Subcutaneous preadipocyte (primary cell): Measurements from ENCODE around the gene SPDYE2. TPM values are rescaled to one million over a fixed set of nuclear protein-coding genes. Genes with fewer than 3 reads are reported as not detected.

Source experiments
- total RNA-seq: library from RNA; depleted of rRNA; stranded (reverse); fragments of >200 nt; gene quantifications from 2 replicates; pipeline ENCODE4 v1.2.3, GENCODE V29; 2012

SPDYE2 gene, protein sequence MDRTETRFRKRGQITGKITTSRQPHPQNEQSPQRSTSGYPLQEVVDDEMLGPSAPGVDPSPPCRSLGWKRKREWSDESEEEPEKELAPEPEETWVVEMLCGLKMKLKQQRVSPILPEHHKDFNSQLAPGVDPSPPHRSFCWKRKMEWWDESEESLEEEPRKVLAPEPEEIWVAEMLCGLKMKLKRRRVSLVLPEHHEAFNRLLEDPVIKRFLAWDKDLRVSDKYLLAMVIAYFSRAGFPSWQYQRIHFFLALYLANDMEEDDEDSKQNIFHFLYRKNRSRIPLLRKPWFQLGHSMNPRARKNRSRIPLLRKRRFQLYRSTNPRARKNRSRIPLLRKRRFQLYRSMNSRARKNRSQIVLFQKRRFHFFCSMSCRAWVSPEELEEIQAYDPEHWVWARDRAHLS
- total RNA-seq = not detected in 2 replicates

DNA sequence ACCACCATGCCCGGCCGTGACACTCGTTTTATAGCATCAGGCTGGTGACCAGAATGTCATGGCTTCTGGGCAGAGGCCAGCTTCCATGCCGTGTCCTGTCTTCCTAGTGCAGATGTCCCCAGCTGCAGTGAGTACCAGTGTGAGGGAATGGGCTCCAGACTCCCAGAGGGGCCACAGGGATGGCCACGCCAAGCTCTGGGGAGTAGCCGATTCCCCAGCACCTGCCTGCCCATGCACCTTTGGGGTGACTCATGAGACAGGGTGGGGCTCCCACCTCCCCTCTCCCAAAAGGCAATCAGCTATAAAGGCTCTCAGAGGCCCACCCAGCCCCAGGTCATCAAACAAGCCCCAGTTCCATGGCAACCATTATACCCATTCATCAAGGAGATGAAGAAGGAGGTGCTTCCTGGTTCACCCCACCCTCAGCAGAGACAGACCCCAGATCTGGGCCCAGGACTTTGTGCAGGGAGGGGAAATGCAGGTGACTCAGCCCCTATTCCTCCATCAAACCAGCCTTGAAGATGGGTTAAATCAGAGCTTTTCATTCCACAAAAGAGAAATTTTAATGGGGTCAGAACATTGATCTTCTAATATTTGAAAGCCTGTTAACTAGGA is at the start of gene SPDYE2:
Gene SPDYE2, plus strand, starts transcription at position 419 of the 615 bp plus-strand sequence. CDS start 2,030 bp downstream, outside the sequence.

DNA sequence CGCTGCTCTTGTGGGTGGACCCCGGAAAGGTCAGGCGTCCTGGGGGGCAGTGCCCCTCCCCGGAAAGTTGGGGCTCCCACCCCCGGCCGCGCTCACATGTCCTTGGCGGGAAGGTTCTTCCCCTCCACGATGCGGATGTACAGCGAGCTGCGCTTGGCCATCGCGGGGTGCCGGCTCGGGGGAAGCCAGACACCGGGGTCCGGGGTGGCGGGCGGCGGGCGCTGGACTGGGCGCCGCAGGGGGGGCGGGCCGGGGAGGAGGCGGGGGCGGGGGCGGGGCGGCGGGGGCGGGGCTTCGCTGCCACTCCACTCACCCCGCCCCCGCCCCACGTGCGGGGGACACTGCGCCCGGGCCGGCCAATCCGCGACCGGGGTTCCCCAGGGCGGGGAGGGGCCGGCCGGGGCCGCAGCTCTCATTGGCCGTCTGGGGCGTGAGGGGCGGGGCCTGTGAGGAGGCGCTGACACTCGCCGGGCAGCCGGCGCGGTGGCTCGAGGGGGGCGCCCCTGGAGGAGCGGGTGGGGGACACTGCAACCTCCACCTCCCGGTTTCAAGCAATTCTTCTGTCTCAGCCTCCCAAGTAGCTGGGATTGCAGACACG is 33.4 kb upstream of the SPDYE2 start, which contains the start of gene RASA4B:
Gene RASA4B, minus strand, starts transcription at position 228 of the 598 bp plus-strand sequence. Its CDS starts 67 bp downstream, at position 161.

DNA sequence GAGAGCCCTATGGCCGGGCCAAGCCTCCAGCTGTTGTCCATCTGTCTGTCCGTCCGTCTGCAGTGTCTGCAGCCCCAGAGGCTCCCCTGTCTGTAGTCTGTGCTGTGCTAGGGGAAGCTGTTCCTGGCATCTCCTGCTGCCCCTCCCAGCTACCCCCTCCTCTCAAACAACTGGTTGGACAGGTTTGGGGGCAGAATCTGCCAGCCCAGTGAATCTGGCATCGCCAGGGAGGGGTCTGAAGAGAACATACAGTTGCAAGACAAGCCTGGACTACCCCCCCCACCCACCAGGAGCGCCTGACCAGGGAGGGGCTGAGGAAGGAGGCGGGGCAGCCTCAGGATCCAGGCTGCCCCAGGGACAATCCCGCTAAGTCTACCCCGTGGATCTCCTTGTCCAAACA is 7.4 kb upstream of the SPDYE2 start, which contains the start of gene UPK3BL2:
Gene UPK3BL2, minus strand, starts transcription at position 101 of the 400 bp plus-strand sequence. Its CDS starts 60 bp downstream, at position 41.

DNA sequence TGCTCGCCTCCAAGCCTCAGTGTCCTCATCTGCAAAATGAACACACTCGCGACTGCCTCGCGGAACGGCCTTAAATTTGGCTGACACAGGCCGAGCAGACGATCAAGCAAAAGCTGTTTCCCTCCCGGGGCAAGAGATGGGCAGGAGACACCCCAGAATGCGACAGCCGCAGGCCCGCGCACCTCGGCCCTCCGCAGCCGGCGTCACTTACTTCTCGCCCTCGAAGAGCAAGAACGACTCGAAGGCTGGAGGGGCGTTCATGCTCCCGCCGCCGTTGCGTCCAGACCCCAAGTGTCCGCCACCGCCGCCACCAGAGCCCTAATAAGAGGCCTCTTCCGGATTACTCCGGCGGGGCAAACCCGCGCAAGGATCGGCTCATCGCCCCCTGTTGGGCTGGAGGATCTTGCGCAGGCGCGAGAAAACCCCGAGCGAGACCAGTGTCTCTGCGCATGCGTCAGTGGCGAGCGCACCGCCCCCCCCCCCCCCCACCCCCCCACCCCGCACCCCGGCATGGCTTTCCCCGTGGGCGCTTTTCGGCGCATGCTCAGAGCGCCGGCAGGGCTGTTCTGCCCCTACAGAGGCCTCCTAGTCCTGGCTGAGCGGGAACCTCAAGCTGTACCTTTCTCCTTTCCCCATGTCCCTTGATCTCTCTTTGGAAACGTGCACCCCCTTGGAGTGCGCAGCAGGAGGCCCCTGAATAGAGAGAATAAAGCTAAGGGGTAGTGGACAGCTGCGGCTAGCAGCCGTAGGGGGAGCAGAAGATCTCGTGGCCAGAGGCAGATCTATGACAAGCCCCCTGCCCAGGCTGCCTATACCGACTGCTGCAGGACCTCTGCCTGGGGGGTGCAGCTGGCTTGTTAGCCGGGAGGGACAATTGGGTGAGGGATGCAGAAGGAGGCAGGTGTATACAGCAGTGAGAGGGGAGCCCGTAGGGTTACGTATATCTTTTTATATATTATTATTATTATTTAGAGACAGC is 21.5 kb downstream of the SPDYE2 start, which contains the start of gene POLR2J3:
Gene POLR2J3, minus strand, starts transcription at position 323 of the 979 bp plus-strand sequence. Its CDS starts 62 bp downstream, at position 261.

Other genes with a start within 250 kb of the SPDYE2 start
- gene SPDYE6, start 194.8 kb upstream of the SPDYE2 start, total RNA-seq = not detected in 2 replicates
- 10.3 and 10.9 TPM in 2 replicates for gene PRKRIP1, start 154.9 kb upstream of the SPDYE2 start, total RNA-seq
- 23.9 and 30.1 TPM in 2 replicates for gene ORAI2, start 117.7 kb upstream of the SPDYE2 start, total RNA-seq
- 10.7 and 11.1 TPM in 2 replicates for gene ALKBH4, start 86.4 kb upstream of the SPDYE2 start, total RNA-seq
- 23.5 and 33.2 TPM in 2 replicates for gene LRWD1, start 86.2 kb upstream of the SPDYE2 start, total RNA-seq
- gene POLR2J, start 72.3 kb upstream of the SPDYE2 start, total RNA-seq = 37.8 and 46.7 TPM in 2 replicates
- 0.20 and 0.73 TPM in 2 replicates for gene RASA4B, start 33.4 kb upstream of the SPDYE2 start, total RNA-seq
- 2.9 and 3.7 TPM in 2 replicates for gene UPK3BL2, start 7.5 kb upstream of the SPDYE2 start, total RNA-seq
- 30.9 and 38.7 TPM in 2 replicates for gene POLR2J3, start 21.4 kb downstream of the SPDYE2 start, total RNA-seq
- gene RASA4, start 65.5 kb downstream of the SPDYE2 start, total RNA-seq = 1.4 and 3.3 TPM in 2 replicates
- gene UPK3BL1, start 91.6 kb downstream of the SPDYE2 start, total RNA-seq = 3.3 and 11.5 TPM in 2 replicates
- gene SPDYE2B, start 99.1 kb downstream of the SPDYE2 start, total RNA-seq = not detected in 2 replicates
- 2.6 and 8.0 TPM in 2 replicates for gene POLR2J2, start 120.4 kb downstream of the SPDYE2 start, total RNA-seq
- 7.0 and 9.6 TPM in 2 replicates for gene FAM185A, start 197.8 kb downstream of the SPDYE2 start, total RNA-seq